Glutamatergic neuron (in vitro differentiated cells): ENCODE results near the gene GIGYF2. TPM values are rescaled to one million over a fixed set of nuclear protein-coding genes. Genes with fewer than 3 reads are reported as not detected.

Source experiments
- DNase-seq: peaks from one replicate; pipeline ENCODE4 v3.0.0; 2022
- H3K27ac Mint-ChIP-seq: one replicate; pipeline ENCODE4 v1.8.0; 2020; ENCODE audit warnings: mild to moderate bottlenecking, mixed read lengths, inconsistent platforms; ENCODE audit not compliant: unreplicated experiment
- H3K27me3 Mint-ChIP-seq: one replicate; pipeline ENCODE4 v1.8.0; 2020; ENCODE audit warnings: mild to moderate bottlenecking, moderate library complexity, mixed read lengths, inconsistent platforms; ENCODE audit not compliant: unreplicated experiment
- H3K36me3 Mint-ChIP-seq: one replicate; pipeline ENCODE4 v1.8.0; 2020; ENCODE audit warnings: mild to moderate bottlenecking, mixed read lengths, inconsistent platforms; ENCODE audit not compliant: unreplicated experiment
- H3K4me1 Mint-ChIP-seq: one replicate; pipeline ENCODE4 v1.8.0; 2020; ENCODE audit warnings: mild to moderate bottlenecking, low read depth, mixed read lengths, inconsistent platforms; ENCODE audit not compliant: unreplicated experiment
- H3K4me3 Mint-ChIP-seq: one replicate; pipeline ENCODE4 v1.8.0; 2020; ENCODE audit warnings: mild to moderate bottlenecking, mixed read lengths, inconsistent platforms; ENCODE audit not compliant: unreplicated experiment
- H3K9me3 Mint-ChIP-seq: one replicate; pipeline ENCODE4 v1.8.0; 2020; ENCODE audit warnings: mild to moderate bottlenecking, moderate library complexity, mixed read lengths, inconsistent platforms; ENCODE audit not compliant: unreplicated experiment
- total RNA-seq: library from RNA; stranded (reverse); fragmentation: NEBNext Ultra II Directional; extraction: Animal tissue kit (Norgen Biotek cat#: 25700); gene quantifications from one replicate; pipeline ENCODE4 v1.2.1, GENCODE V29; 2021; ENCODE audit not compliant: unreplicated experiment
- TF ChIP-seq, protein P1 (sequence below): fragments of 200-600 bp; sonication (generic); IDR thresholded peaks from one replicate; pipeline ENCODE4 v1.5.0; 2021; ENCODE audit not compliant: partially characterized antibody, unreplicated experiment

The GIGYF2 gene
- total RNA-seq, 1 donor from 2014 or later: 91.7 TPM

- Mint-ChIP-seq H3K4me3 (no peak overlapping the region), H3K36me3 (no peaks in the 10 kb centered on the region), H3K4me1 (no peaks in the 10 kb centered on the region), H3K27me3 (peaks cover 8% of the 10 kb centered on the region), H3K9me3 (peaks cover 4% of the 10 kb centered on the region), H3K27ac (no peak overlapping the region)
- no peak for DNase-seq
- TF ChIP-seq, protein P1, sequence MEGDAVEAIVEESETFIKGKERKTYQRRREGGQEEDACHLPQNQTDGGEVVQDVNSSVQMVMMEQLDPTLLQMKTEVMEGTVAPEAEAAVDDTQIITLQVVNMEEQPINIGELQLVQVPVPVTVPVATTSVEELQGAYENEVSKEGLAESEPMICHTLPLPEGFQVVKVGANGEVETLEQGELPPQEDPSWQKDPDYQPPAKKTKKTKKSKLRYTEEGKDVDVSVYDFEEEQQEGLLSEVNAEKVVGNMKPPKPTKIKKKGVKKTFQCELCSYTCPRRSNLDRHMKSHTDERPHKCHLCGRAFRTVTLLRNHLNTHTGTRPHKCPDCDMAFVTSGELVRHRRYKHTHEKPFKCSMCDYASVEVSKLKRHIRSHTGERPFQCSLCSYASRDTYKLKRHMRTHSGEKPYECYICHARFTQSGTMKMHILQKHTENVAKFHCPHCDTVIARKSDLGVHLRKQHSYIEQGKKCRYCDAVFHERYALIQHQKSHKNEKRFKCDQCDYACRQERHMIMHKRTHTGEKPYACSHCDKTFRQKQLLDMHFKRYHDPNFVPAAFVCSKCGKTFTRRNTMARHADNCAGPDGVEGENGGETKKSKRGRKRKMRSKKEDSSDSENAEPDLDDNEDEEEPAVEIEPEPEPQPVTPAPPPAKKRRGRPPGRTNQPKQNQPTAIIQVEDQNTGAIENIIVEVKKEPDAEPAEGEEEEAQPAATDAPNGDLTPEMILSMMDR: no peak
Observed at GRCh38 chr2:232829988-232830387, 132.9 kb downstream of the GIGYF2 start.

DNA sequence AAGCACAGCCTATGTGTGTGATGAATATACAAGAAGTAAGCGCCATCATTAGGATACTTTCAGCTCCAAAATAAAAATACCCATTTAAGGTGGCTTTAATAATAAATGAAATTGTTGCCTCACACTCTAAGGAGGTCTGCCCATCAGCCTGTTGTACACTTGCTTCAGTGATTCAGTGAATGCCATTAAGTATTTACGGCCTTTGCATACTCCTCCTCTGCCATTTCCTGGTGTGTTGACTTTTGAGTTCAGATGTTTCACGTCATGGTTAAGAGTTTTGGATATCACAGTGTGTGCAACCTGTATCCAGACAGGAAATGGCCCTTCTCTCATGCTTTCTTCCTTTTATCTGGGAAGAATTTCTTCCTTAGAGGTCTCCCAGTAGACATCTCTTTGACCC lies 134.4 kb downstream of the GIGYF2 start:
- H3K9me3 Mint-ChIP-seq: peaks cover 2% of the 10 kb centered on the region
- H3K27ac Mint-ChIP-seq: no peak overlapping the region
- TF ChIP-seq, protein P1: no peak
- no peaks in the 10 kb centered on the region for H3K36me3 Mint-ChIP-seq
- H3K27me3 Mint-ChIP-seq: peaks cover 7% of the 10 kb centered on the region
- H3K4me3 Mint-ChIP-seq: no peak overlapping the region
- H3K4me1 Mint-ChIP-seq: peaks cover 6% of the 10 kb centered on the region
- no peak for DNase-seq

- no peak overlapping the region for H3K4me3 Mint-ChIP-seq
- H3K4me1 Mint-ChIP-seq: peaks cover 8% of the 10 kb centered on the region
- TF ChIP-seq, protein P1: no peak
- H3K27me3 Mint-ChIP-seq: peaks cover 7% of the 10 kb centered on the region
- peaks cover 2% of the 10 kb centered on the region for H3K9me3 Mint-ChIP-seq
- H3K36me3 Mint-ChIP-seq: no peaks in the 10 kb centered on the region
- no peak overlapping the region for H3K27ac Mint-ChIP-seq
- no peak for DNase-seq
Observed at GRCh38 chr2:232833830-232834229, 136.7 kb downstream of the GIGYF2 start.

GRCh38 chr2:232835687-232836208 lies 138.6 kb downstream of the GIGYF2 start:
- no peak for DNase-seq
- H3K27ac Mint-ChIP-seq: peak overlapping the region; percentile 88
- H3K27me3 Mint-ChIP-seq: peaks cover 7% of the 10 kb centered on the region
- TF ChIP-seq, protein P1: no peak
- peaks cover 2% of the 10 kb centered on the region for H3K9me3 Mint-ChIP-seq
- H3K4me1 Mint-ChIP-seq: peaks cover 8% of the 10 kb centered on the region
- H3K4me3 Mint-ChIP-seq: no peak overlapping the region
- H3K36me3 Mint-ChIP-seq: no peaks in the 10 kb centered on the region

DNA sequence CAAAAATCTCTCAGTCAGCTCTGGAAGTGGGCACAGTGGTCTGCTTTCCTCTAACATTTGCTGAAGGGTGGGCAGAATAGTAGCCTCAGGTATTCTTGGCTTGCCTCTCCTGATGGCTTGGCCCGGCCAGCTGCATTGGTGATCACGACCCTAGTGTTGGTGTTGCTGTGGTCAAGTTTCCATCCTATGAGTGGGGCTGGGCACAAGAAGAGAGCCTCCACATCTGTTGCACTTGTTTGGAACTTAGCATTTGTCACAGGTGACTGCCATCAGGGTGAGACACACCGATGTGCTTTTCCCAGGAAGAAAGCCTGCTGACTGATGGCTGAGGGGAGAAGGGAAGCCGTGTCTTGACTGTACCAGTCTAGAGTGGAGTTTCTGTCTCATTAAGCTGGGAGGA lies 139.8 kb downstream of the GIGYF2 start:
- Mint-ChIP-seq H3K27ac (no peak overlapping the region), H3K36me3 (no peaks in the 10 kb centered on the region), H3K4me1 (peaks cover 8% of the 10 kb centered on the region), H3K4me3 (no peak overlapping the region), H3K9me3 (peaks cover 2% of the 10 kb centered on the region), H3K27me3 (peaks cover 6% of the 10 kb centered on the region)
- TF ChIP-seq, protein P1: no peak
- no peak for DNase-seq
